NCI-H1092 treated with DMSO at 0.1 percent for 48 hours (cell line): ENCODE measurements around the gene KLHL1.
A peak's percentile ranks its signal among the peaks of the same experiment; 100 is the strongest.

Experiments used
- DNase-seq: peaks from one replicate; lab custom pipeline; 2025; lab: John Stamatoyannopoulos, UW

Gene KLHL1

GRCh38 chr13:70014337-70014736 is 93.9 kb downstream of the KLHL1 start:
- no peak for DNase-seq

- DNase-seq, result no peak
Measured at GRCh38 chr13:69999875-70000274, 108.4 kb downstream of the KLHL1 start.

GRCh38 chr13:69997061-69997460 is 111.2 kb downstream of the KLHL1 start:
- DNase-seq, result no peak

GRCh38 chr13:69980799-69981198 is 127.5 kb downstream of the KLHL1 start:
- DNase-seq, result no peak

- no peak for DNase-seq
Measured at GRCh38 chr13:69975496-69975895, 132.8 kb downstream of the KLHL1 start.

- DNase-seq, result no peak
Measured at GRCh38 chr13:69970520-69970919, 137.7 kb downstream of the KLHL1 start.

GRCh38 chr13:69959046-69959445 is 149.2 kb downstream of the KLHL1 start:
- DNase-seq, result no peak

- no peak for DNase-seq
Measured at GRCh38 chr13:69956839-69957238, 151.4 kb downstream of the KLHL1 start.

GRCh38 chr13:69956349-69956748 is 151.9 kb downstream of the KLHL1 start:
- DNase-seq, result no peak

GRCh38 chr13:69955271-69955670 is 153.0 kb downstream of the KLHL1 start:
- DNase-seq, result no peak

GRCh38 chr13:69951412-69951811 is 156.8 kb downstream of the KLHL1 start:
- no peak for DNase-seq

GRCh38 chr13:69950160-69950559 is 158.1 kb downstream of the KLHL1 start:
- DNase-seq, result no peak

- DNase-seq, result no peak
Measured at GRCh38 chr13:69948016-69948415, 160.2 kb downstream of the KLHL1 start.

GRCh38 chr13:69947582-69947981 is 160.7 kb downstream of the KLHL1 start:
- DNase-seq, result no peak

- no peak for DNase-seq
Measured at GRCh38 chr13:69946511-69946910, 161.7 kb downstream of the KLHL1 start.

- no peak for DNase-seq
Measured at GRCh38 chr13:69935043-69935442, 173.2 kb downstream of the KLHL1 start.

- DNase-seq, result no peak
Measured at GRCh38 chr13:69928262-69928661, 180.0 kb downstream of the KLHL1 start.

GRCh38 chr13:69921156-69921555 is 187.1 kb downstream of the KLHL1 start:
- DNase-seq, result peak; percentile 17

GRCh38 chr13:69912630-69913029 is 195.6 kb downstream of the KLHL1 start:
- peak; percentile 25 for DNase-seq

- no peak for DNase-seq
Measured at GRCh38 chr13:69910800-69911199, 197.5 kb downstream of the KLHL1 start.

- no peak for DNase-seq
Measured at GRCh38 chr13:69904784-69905183, 203.5 kb downstream of the KLHL1 start.

- DNase-seq, result no peak
Measured at GRCh38 chr13:69903081-69903480, 205.2 kb downstream of the KLHL1 start.

- DNase-seq, result no peak
Measured at GRCh38 chr13:69882451-69882850, 225.8 kb downstream of the KLHL1 start.

GRCh38 chr13:69879936-69880335 is 228.3 kb downstream of the KLHL1 start:
- no peak for DNase-seq
